IPS-20b (cell line): ENCODE results near the gene GRM8.

Source experiments
- H3K27ac ChIP-seq: one replicate; pipeline ENCODE4 v1.5.1; 2013; ENCODE audit warnings: low read length
- H3K27me3 ChIP-seq: 2 replicates; pipeline ENCODE4 v1.6.1; 2013; ENCODE audit warnings: mild to moderate bottlenecking, low read length, inconsistent platforms; ENCODE audit not compliant: insufficient read depth
- H3K36me3 ChIP-seq: 2 replicates; pipeline ENCODE4 v1.6.1; 2013; ENCODE audit warnings: low read depth, mild to moderate bottlenecking, inconsistent platforms, low read length, moderate library complexity; ENCODE audit not compliant: insufficient read depth
- H3K4me1 ChIP-seq: 2 replicates; pipeline ENCODE4 v1.6.1; 2013; ENCODE audit warnings: mild to moderate bottlenecking, control low read depth, inconsistent platforms, low read length, moderate library complexity; ENCODE audit not compliant: insufficient read depth
- H3K4me3 ChIP-seq: 2 replicates; pipeline ENCODE4 v1.5.1; 2013; ENCODE audit warnings: mild to moderate bottlenecking, low read length, inconsistent platforms
- H3K9ac ChIP-seq: 2 replicates; pipeline ENCODE4 v1.6.1; 2013; ENCODE audit warnings: low read depth, mild to moderate bottlenecking, inconsistent platforms, low read length, moderate library complexity
- H3K9me3 ChIP-seq: 2 replicates; pipeline ENCODE4 v1.6.1; 2013; ENCODE audit warnings: mild to moderate bottlenecking, low read depth, low read length, inconsistent platforms; ENCODE audit not compliant: insufficient read depth

Gene GRM8

DNA sequence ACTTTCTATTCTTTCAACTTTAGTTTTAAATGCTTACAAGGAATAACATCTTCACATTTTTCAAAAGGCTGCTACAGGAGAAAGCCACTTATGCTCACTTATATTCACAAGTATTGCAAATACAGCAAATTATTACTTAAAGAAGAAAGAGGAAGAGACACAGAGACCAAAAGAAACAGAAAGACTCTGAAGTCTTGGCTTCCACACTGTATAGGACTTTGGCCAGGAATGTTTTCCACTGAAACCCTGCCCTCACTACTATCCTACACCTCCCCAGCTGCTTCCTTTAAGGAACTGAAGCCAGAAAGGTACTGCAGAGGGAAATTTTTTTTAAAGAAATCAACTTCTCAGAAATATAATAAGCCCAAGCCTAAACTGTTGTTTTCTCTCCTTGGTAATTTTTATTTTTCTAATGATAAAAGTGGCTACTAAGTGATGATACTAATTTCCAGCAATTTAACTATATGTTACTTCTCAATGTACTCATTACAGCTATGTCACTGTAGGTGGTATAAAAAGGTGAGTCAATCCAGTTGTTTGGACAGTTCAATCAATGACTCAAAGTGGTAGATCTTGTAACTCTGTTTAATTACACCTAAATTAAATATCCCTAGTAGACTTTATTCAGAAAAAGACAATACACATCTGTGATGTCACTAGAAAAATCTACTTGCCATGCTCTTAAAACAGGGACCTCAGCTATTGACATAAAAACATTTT is 231.6 kb downstream of the GRM8 start:
- Histone ChIP-seq H3K27me3 (no peaks in the 10 kb centered on the region), H3K9me3 (no peaks in the 10 kb centered on the region), H3K27ac (no peak overlapping the region), H3K4me1 (no peaks in the 10 kb centered on the region), H3K36me3 (no peaks in the 10 kb centered on the region), H3K4me3 (no peak overlapping the region), H3K9ac (no peak overlapping the region)

DNA sequence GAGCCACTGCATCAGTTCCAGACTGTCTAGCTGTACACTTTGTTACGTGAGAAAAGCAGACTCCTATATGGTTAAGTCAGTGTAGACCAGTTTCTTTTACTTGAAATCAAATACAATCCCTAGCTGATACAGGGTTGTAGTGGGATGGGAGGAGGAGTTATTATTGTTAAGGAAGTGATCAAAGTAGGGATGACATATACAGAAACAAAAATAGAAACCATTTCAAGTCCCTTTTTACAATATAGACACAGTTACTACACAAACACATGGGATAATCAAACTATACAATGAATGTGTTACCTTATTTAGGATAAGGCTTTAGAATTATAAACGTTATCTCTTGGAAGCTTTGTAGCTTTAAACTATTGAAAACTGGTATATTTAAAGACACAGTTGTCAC is 233.9 kb downstream of the GRM8 start:
- no peaks in the 10 kb centered on the region for H3K27me3 ChIP-seq
- H3K4me3 ChIP-seq: no peak overlapping the region
- H3K9me3 ChIP-seq: no peaks in the 10 kb centered on the region
- no peaks in the 10 kb centered on the region for H3K36me3 ChIP-seq
- no peak overlapping the region for H3K9ac ChIP-seq
- H3K4me1 ChIP-seq: no peaks in the 10 kb centered on the region
- no peak overlapping the region for H3K27ac ChIP-seq

DNA sequence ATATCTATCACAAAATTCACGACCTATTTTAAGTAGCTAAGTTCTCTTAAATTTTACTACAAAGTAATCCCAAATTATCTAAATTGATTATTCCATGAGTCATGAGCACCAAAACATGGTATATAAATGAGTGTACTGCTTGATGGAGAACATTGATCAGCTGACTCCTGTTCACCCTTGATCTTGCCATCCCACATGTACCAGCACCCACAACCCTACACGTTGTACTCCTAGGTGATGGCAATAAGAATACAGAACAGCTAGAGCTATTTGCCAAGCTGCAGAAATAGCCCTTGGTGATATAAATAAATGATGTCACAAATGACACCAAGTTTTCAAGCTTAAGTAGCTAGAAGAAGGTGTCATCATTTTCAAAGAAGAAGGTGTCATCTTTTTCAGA is 235.5 kb downstream of the GRM8 start:
- Histone ChIP-seq H3K9me3 (no peaks in the 10 kb centered on the region), H3K27me3 (no peaks in the 10 kb centered on the region), H3K36me3 (no peaks in the 10 kb centered on the region), H3K27ac (no peak overlapping the region), H3K4me1 (no peaks in the 10 kb centered on the region), H3K9ac (no peak overlapping the region), H3K4me3 (no peak overlapping the region)

DNA sequence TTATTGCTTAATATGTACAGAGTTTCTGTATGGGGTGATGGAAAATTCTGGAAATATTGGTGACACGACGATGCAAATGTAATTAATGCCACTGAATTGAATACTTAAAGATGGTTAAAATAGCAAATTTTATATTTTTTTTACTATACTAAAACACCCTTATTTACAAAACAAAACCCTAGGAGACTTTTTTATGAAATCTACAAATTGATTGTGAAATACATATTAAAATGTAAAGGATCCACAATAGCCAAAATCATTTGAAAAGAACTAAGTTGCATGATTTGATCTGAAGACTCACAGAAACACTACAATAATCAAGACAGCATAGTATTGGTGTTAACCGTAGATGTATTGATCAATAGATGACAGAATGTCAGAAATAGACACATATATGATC is 252.0 kb downstream of the GRM8 start:
- Histone ChIP-seq H3K9ac (no peak overlapping the region), H3K27me3 (no peaks in the 10 kb centered on the region), H3K9me3 (no peaks in the 10 kb centered on the region), H3K4me3 (no peak overlapping the region), H3K27ac (no peak overlapping the region), H3K4me1 (no peaks in the 10 kb centered on the region), H3K36me3 (no peaks in the 10 kb centered on the region)

DNA sequence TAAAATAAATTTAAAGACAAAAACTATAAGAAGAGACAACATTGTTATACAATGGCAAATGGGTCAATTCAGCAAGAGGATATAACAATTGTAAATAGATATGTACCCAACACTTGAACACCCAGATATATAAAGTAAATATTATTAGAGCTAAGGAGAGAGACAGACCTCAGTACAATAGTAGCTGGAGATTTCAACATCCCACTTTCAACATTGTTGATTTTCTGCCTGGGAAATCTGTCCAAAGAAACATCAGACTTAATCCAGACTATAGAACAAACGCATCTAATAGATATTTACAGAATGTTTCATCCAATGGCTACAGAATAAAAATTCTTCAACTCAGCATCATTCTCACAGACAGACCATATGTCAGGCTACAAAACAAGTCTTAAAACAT is 256.1 kb downstream of the GRM8 start:
- Histone ChIP-seq H3K9ac (no peak overlapping the region), H3K27ac (no peak overlapping the region), H3K27me3 (no peaks in the 10 kb centered on the region), H3K9me3 (no peaks in the 10 kb centered on the region), H3K4me1 (no peaks in the 10 kb centered on the region), H3K4me3 (no peak overlapping the region), H3K36me3 (no peaks in the 10 kb centered on the region)

DNA sequence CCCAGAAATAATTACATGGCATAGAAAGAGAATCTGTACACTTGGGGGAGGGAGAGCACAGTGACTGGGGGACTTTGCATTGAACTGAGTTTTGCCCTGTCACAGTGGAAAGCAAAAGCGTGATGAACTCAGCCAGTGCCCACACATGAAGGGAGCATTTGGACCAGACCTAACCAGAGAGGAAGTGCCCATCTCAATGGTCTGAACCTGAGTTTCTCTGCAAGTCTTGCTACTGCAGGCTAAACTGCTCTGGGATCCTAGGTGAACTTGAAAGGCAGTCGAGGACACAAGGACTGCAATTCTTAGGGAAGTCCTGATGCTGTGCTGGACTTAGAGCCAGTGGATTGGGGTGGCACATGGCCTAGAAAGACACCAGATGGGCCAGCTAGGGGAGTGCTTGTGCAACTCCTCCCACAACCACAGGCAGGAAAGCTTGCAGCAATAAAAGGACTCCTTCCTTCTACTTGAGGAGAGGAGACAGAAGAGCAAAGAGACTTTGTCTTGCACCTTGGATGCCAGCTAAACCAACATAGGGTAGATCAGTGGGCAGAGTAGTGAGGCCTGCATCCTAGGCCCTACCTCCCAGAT is 259.0 kb downstream of the GRM8 start:
- Histone ChIP-seq H3K9me3 (peaks cover 4% of the 10 kb centered on the region; the same call in 1 of the 2 replicates), H3K4me1 (no peaks in the 10 kb centered on the region), H3K27me3 (no peaks in the 10 kb centered on the region), H3K36me3 (no peaks in the 10 kb centered on the region), H3K27ac (no peak overlapping the region), H3K9ac (no peak overlapping the region), H3K4me3 (no peak overlapping the region)

DNA sequence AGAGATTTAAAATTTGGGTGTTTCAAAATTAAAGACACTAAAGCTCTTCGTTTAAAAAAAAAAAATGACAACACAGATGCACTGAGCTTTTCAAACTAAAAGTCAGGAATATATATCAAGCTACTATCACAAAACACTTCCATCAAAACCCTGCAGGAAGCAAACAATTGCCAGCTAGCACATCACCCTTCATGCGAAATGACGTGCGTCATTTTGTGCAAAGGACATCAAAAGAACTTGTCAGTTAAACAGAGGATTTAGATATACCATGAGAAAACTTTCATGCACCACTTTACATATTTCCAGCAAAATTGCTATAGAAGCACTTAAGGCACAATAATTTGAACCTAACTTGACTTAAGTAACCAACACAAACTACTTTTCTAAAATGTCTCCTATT is 264.7 kb downstream of the GRM8 start:
- Histone ChIP-seq H3K27me3 (no peaks in the 10 kb centered on the region), H3K9ac (no peak overlapping the region), H3K36me3 (no peaks in the 10 kb centered on the region), H3K4me1 (no peaks in the 10 kb centered on the region), H3K4me3 (no peak overlapping the region), H3K27ac (no peak overlapping the region), H3K9me3 (peaks cover 4% of the 10 kb centered on the region; the same call in 1 of the 2 replicates)

DNA sequence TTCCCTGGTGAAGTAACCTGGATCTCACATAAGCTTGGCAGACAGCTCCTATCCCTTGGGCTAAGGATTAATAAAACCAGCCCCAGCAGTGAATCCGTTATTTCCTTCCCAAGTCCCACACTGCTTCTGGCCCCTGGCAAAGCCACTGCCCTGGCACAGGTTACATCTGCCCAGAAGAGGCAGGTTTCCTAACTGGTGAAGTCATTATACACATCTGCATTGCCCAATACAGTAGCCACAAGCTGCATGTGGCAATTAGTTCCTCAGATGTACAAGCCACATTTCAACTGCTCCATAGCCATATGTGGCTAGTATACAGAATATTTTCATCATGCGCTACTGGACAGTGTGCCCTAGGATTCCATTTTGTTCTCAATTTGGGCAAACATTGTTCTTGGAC is 273.0 kb downstream of the GRM8 start:
- H3K27me3 ChIP-seq: no peaks in the 10 kb centered on the region
- H3K4me1 ChIP-seq: no peaks in the 10 kb centered on the region
- no peaks in the 10 kb centered on the region for H3K9me3 ChIP-seq
- H3K9ac ChIP-seq: no peak overlapping the region
- no peaks in the 10 kb centered on the region for H3K36me3 ChIP-seq
- no peak overlapping the region for H3K4me3 ChIP-seq
- no peak overlapping the region for H3K27ac ChIP-seq

DNA sequence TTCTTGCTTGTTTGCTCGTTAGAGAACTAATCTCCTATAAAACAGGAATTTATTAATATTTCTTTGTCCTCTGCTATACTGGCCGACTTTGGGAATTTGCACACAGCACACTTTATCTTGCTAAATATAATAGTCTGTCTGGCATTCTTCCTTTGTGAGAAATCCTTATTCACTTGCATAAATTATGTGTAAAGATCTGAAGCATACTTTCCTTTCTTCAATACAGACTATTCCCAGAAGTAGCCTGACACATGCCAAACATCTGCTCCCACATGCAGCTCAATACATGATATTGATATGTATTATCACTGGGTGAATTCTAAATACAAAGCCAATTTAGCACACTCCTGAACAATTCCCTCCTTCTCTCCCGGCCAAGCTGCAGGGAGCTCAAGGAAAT is 273.9 kb downstream of the GRM8 start:
- Histone ChIP-seq H3K36me3 (no peaks in the 10 kb centered on the region), H3K27me3 (no peaks in the 10 kb centered on the region), H3K9ac (no peak overlapping the region), H3K9me3 (no peaks in the 10 kb centered on the region), H3K4me1 (no peaks in the 10 kb centered on the region), H3K4me3 (no peak overlapping the region), H3K27ac (no peak overlapping the region)

DNA sequence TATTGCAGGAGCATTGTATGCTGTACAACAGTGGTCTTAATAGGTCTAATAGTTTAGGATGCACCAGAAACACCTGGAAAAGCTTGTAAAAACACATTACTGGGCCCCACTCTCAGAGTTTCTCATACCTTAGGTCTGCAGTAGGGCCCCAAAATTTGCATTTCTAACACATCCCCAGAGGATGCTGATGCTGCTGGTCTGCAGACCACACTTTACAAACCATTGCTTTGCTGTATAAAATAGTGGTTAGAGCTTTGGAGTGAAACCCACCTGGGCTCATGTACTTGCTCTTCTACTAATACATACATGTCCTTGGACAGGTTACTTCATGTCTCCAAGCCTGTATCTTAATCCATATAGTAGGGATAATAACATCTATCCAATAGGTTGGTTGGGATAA is 279.7 kb downstream of the GRM8 start:
- no peaks in the 10 kb centered on the region for H3K36me3 ChIP-seq
- H3K9ac ChIP-seq: no peak overlapping the region
- H3K27ac ChIP-seq: no peak overlapping the region
- no peaks in the 10 kb centered on the region for H3K9me3 ChIP-seq
- H3K4me3 ChIP-seq: no peak overlapping the region
- H3K4me1 ChIP-seq: no peaks in the 10 kb centered on the region
- no peaks in the 10 kb centered on the region for H3K27me3 ChIP-seq

DNA sequence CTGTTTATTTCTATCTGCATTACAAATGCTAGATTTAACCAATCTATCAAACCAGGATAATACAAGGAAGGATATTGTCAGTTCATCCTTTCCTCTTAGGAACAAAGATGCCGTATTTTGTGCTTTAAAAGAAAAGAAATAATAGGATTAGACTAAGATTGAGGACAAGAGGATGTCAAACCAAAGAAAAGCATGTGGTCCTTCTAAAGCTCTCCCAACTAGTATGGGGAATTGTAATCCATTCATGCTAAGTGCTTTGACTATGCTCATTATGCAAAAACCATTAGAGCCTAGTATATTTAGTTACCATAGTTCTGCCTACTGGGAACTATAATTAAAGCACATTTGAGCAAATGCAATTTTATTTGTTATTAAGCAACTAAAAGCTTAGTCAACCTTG is 280.2 kb downstream of the GRM8 start:
- H3K9me3 ChIP-seq: no peaks in the 10 kb centered on the region
- no peak overlapping the region for H3K4me3 ChIP-seq
- no peak overlapping the region for H3K9ac ChIP-seq
- H3K36me3 ChIP-seq: no peaks in the 10 kb centered on the region
- H3K4me1 ChIP-seq: no peaks in the 10 kb centered on the region
- H3K27me3 ChIP-seq: no peaks in the 10 kb centered on the region
- H3K27ac ChIP-seq: no peak overlapping the region

DNA sequence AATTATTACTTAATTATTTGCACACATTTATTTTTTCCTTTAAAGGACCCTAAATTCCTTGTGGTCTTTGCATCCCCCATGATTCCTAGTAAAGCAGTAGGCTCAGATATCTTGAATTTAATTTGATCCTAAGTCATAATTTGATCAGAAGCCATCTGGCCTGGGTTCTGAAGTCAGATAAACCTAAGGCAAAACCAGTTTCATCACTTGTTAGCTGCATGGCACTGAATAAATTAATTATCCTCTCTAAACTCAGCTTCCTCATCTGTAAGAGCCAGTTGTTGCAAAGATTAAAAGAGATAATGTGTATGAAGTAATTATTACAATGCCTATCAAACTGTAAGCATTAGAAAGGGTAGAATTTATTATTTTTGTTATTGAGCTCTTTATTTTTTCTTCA is 293.1 kb downstream of the GRM8 start:
- no peak overlapping the region for H3K27ac ChIP-seq
- H3K27me3 ChIP-seq: no peaks in the 10 kb centered on the region
- H3K4me3 ChIP-seq: no peak overlapping the region
- no peaks in the 10 kb centered on the region for H3K36me3 ChIP-seq
- H3K4me1 ChIP-seq: no peaks in the 10 kb centered on the region
- H3K9ac ChIP-seq: no peak overlapping the region
- H3K9me3 ChIP-seq: no peaks in the 10 kb centered on the region
